Activated CD8-positive, alpha-beta memory T cell treated with anti-CD3 and anti-CD28 coated beads, Interleukin-2, amount 50 U/mL, for 4 hours (primary cell): ENCODE data around the gene MDC1.
A peak's percentile ranks its signal among the peaks of the same experiment; 100 is the strongest.
"Not testable (repeated sequence)": the region's sequence is repeated elsewhere in the genome, so short reads cannot be mapped to it uniquely, and the experiment has no call there.

ENCODE experiments used
- DNase-seq: peaks from one replicate; pipeline ENCODE4 v3.0.0-alpha.2; 2020

The MDC1 gene

GRCh38 chr6:30723159-30723842 lies 6.2 kb upstream of the MDC1 start:
- DNase-seq, result not testable (repeated sequence)

GRCh38 chr6:30722280-30723112 lies 5.4 kb upstream of the MDC1 start:
- peak; percentile 87 for DNase-seq

GRCh38 chr6:30722025-30722279 lies 4.9 kb upstream of the MDC1 start:
- not testable (repeated sequence) for DNase-seq

GRCh38 chr6:30721198-30722024 lies 4.3 kb upstream of the MDC1 start:
- DNase-seq, result peak; percentile 99

- DNase-seq, result peak; percentile 61
Observed at GRCh38 chr6:30720738-30721197, 3.7 kb upstream of the MDC1 start.

GRCh38 chr6:30719791-30720737 lies 3.0 kb upstream of the MDC1 start, which contains the start of gene TUBB:
TUBB (plus strand) TSS chr6:30720352; CDS start chr6:30720507, 155 bp downstream.
- peak; percentile 92 for DNase-seq

- DNase-seq, result no peak
Observed at GRCh38 chr6:30719356-30719755, 2.3 kb upstream of the MDC1 start.

GRCh38 chr6:30717845-30718720 lies 1.0 kb upstream of the MDC1 start:
- DNase-seq, result not testable (repeated sequence)

- no peak for DNase-seq
Observed at GRCh38 chr6:30716879-30717128, 277 bp downstream of the MDC1 start.

GRCh38 chr6:30714263-30714662 lies 2.8 kb downstream of the MDC1 start:
- no peak for DNase-seq

- no peak for DNase-seq
Observed at GRCh38 chr6:30712441-30712945, 4.6 kb downstream of the MDC1 start.

GRCh38 chr6:30711758-30712380 lies 5.2 kb downstream of the MDC1 start:
- no peak for DNase-seq

GRCh38 chr6:30709101-30709868 lies 7.8 kb downstream of the MDC1 start:
- no peak for DNase-seq

- no peak for DNase-seq
Observed at GRCh38 chr6:30707281-30707850, 9.7 kb downstream of the MDC1 start.

- no peak for DNase-seq
Observed at GRCh38 chr6:30705620-30706019, 11.5 kb downstream of the MDC1 start.

GRCh38 chr6:30703821-30704220 lies 13.3 kb downstream of the MDC1 start:
- DNase-seq, result no peak

GRCh38 chr6:30703011-30703410 lies 14.1 kb downstream of the MDC1 start:
- DNase-seq, result no peak

GRCh38 chr6:30700340-30700739 lies 16.7 kb downstream of the MDC1 start:
- no peak for DNase-seq

GRCh38 chr6:30696432-30696831 lies 20.6 kb downstream of the MDC1 start:
- DNase-seq, result no peak
